ENCODE results near the gene TBC1D24. TPM values are rescaled to one million over a fixed set of nuclear protein-coding genes. Genes with fewer than 3 reads are reported as not detected.

Gene TBC1D24
- total and polyA plus RNA-seq, 2 experiments from 2014 or later = 5.4 to 21.0 TPM

- H2AFZ ChIP-seq = no peak overlapping the region
- H3F3A ChIP-seq (replicated peaks; ENCODE audit: low read depth) = no peaks in the 10 kb centered on the region
- H3K36me3 Mint-ChIP-seq (ENCODE audit: low read depth) = no peaks in the 10 kb centered on the region; the same call in 1 of the 3 replicates
- ATAC-seq (no peak), DNase-seq (ENCODE audit: low spot score) (no peak)
- H3K4me3 ChIP-seq = no peak overlapping the region
- TF ChIP-seq CREB1 (CRISPR knock-in tag; IDR thresholded peaks at IDR 0.05; ENCODE audit: low read depth) (no peak), EZH2phosphoT487 (IDR thresholded peaks at IDR 0.05; ENCODE audit: unreplicated experiment) (no peak)
- H3K27me3 Mint-ChIP-seq (ENCODE audit: insufficient read depth, low read depth, poor library complexity) = peaks cover 17% of the 10 kb centered on the region
- H3K27ac Mint-ChIP-seq = no peak overlapping the region
- H3K27ac ChIP-seq (ENCODE audit: low read depth) = no peak overlapping the region
- 0 out of 2 replicates have a peak, but pooled peaks cover 6% of the 10 kb centered on the region for H3K79me2 ChIP-seq (replicated peaks; ENCODE audit: insufficient read depth)
- peaks cover 20% of the 10 kb centered on the region for H3K4me1 Mint-ChIP-seq
- no peaks in the 10 kb centered on the region for H3K4me1 ChIP-seq (ENCODE audit: insufficient read depth)
- H4K20me1 ChIP-seq (replicated peaks; ENCODE audit: insufficient read depth) = 0 out of 2 replicates have a peak, but pooled peaks cover 3% of the 10 kb centered on the region
- H3K9me3 Mint-ChIP-seq = no peaks in the 10 kb centered on the region
- no peak overlapping the region for H3K4me3 Mint-ChIP-seq
- H3K4me2 ChIP-seq = no peak overlapping the region
- no peaks in the 10 kb centered on the region for H3K9me2 ChIP-seq (ENCODE audit: insufficient read depth)
- no peaks in the 10 kb centered on the region for H3K36me3 ChIP-seq (ENCODE audit: insufficient read depth)
- H3K27me3 ChIP-seq (ENCODE audit: insufficient read depth) = no peaks in the 10 kb centered on the region
These were observed 9.3 kb downstream of the TBC1D24 start for GRCh38 chr16:2483939-2484897.

- H3K27me3 Mint-ChIP-seq (ENCODE audit: insufficient read depth, low read depth, poor library complexity) = peaks cover 17% of the 10 kb centered on the region
- Histone ChIP-seq H3K4me3 (no peak overlapping the region), H3F3A (replicated peaks; ENCODE audit: low read depth) (no peaks in the 10 kb centered on the region), H4K20me1 (replicated peaks; ENCODE audit: insufficient read depth) (0 out of 2 replicates have a peak, but pooled peaks cover 2% of the 10 kb centered on the region), H3K27ac (ENCODE audit: low read depth) (no peak overlapping the region), H2AFZ (no peak overlapping the region), H3K9me2 (ENCODE audit: insufficient read depth) (no peaks in the 10 kb centered on the region), H3K36me3 (ENCODE audit: insufficient read depth) (no peaks in the 10 kb centered on the region), H3K4me2 (no peak overlapping the region), H3K27me3 (ENCODE audit: insufficient read depth) (no peaks in the 10 kb centered on the region), H3K79me2 (replicated peaks; ENCODE audit: insufficient read depth) (0 out of 2 replicates have a peak, but pooled peaks cover 6% of the 10 kb centered on the region), H3K4me1 (ENCODE audit: insufficient read depth) (no peaks in the 10 kb centered on the region)
- H3K9me3 Mint-ChIP-seq = no peaks in the 10 kb centered on the region
- H3K27ac Mint-ChIP-seq = no peak overlapping the region
- ATAC-seq = no peak
- no peak for DNase-seq (ENCODE audit: low spot score)
- no peak for TF ChIP-seq CREB1 (CRISPR knock-in tag; IDR thresholded peaks at IDR 0.05; ENCODE audit: low read depth)
- no peak for TF ChIP-seq ETS1 (IDR thresholded peaks at IDR 0.05)
- no peak for TF ChIP-seq POLR2AphosphoS5 (IDR thresholded peaks at IDR 0.05; ENCODE audit: low read depth)
- TF ChIP-seq EZH2 (IDR thresholded peaks at IDR 0.05; ENCODE audit: low read depth, unreplicated experiment) = no peak
- TF ChIP-seq ZNF331 (CRISPR knock-in tag; IDR thresholded peaks at IDR 0.05; ENCODE audit: low read depth) = no peak
- no peak for TF ChIP-seq REST (IDR thresholded peaks at IDR 0.05; ENCODE audit: unreplicated experiment)
- TF ChIP-seq NANOG (IDR thresholded peaks at IDR 0.05; ENCODE audit: borderline replicate concordance) = no peak
- no peak for TF ChIP-seq JUNB (IDR thresholded peaks at IDR 0.05; ENCODE audit: unreplicated experiment)
- TF ChIP-seq STAT1 (IDR thresholded peaks at IDR 0.05; ENCODE audit: unreplicated experiment) = no peak
- no peak for TF ChIP-seq EZH2phosphoT487 (IDR thresholded peaks at IDR 0.05; ENCODE audit: unreplicated experiment)
- no peak for TF ChIP-seq ZNF114 (CRISPR knock-in tag; IDR thresholded peaks at IDR 0.05)
- no peak for TF ChIP-seq CTCF (conservative IDR thresholded peaks at IDR 0.05; ENCODE audit: low read depth in 2 of 2)
- peaks cover 20% of the 10 kb centered on the region for H3K4me1 Mint-ChIP-seq
- H3K36me3 Mint-ChIP-seq (ENCODE audit: low read depth) = no peaks in the 10 kb centered on the region; the same call in 1 of the 3 replicates
- no peak overlapping the region; the same call in 2 of the 3 replicates for H3K4me3 Mint-ChIP-seq
These were observed 10.1 kb downstream of the TBC1D24 start for GRCh38 chr16:2484898-2485508.
